Posterior cingulate gyrus (tissue), 11 donors: ENCODE data around the gene PIK3C3.
"Not testable (repeated sequence)": the region's sequence is repeated elsewhere in the genome, so short reads cannot be mapped to it uniquely, and the experiment has no call there.

Source experiments
- DNase-seq, 10 donors: peaks; one replicate each; pipeline versions ENCODE4 v3.0.0 to v3.0.0-alpha.2; 2020 to 2021; ENCODE audit warnings: mixed read lengths in 3 of 10
- intact Hi-C: fragments of 100-400 bp; cut with DNase I; formaldehyde crosslinking; loops from one replicate; pipeline ENCODE4 v1.15.1; 2023

Gene PIK3C3

DNA sequence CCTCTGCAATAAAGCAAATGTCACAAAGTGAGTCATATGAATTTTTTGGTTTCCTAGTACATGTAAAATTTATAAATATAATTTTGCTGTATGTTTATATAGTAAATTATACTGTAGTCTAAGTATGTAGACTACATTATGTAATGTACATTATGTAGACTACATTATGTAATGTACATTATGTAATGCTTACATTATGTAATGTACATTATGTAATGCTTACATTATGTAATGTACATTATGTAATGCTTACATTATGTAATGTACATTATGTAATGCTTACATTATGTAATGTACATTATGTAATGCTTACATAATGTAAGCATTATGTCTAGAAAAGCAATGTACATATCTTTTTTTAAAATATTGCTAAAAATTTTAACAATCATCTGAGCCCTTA lies 54.4 kb downstream of the PIK3C3 start:
- DNase-seq, intact Hi-C loops: not testable (repeated sequence)

DNA sequence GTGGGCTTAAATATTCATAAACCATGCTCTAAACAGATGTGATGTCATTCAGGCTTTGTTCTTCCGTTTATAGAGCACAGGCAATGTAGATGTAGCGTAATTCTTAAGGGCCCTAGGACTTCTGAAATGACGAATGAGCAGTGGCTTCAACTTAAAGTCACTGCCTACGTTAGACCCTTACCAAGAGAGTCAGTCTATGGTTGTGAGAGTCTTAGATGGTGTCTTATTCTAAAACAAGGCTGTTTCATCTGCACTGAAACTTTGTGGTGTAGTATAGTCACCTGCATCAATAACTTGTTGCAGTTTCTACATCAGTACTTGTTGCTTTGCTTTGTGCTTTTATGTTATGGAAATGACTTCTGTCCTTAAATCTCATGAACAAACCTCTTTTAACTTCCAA lies 56.0 kb downstream of the PIK3C3 start:
- DNase-seq: no peak
- intact Hi-C loops: no loop called here

DNA sequence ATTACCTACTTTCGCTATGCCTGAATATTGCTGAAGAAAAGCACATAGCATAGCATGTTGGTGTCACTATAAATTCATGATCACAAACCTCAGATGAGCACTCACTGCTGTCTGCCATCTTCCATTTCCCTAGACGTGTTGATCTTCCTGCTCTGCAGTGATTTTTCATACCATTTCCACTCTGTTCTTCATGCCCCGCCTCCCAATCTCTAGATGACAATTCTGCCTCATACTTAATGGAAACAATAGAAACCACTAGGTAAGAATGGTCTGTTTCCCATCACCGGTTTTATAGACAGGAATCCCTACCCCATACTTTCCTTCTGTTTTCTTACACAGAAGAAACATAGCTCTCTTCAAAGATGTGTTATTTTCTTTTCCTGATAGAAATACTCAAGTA lies 63.8 kb downstream of the PIK3C3 start:
- intact Hi-C loops: no loop called here
- DNase-seq: no peak

DNA sequence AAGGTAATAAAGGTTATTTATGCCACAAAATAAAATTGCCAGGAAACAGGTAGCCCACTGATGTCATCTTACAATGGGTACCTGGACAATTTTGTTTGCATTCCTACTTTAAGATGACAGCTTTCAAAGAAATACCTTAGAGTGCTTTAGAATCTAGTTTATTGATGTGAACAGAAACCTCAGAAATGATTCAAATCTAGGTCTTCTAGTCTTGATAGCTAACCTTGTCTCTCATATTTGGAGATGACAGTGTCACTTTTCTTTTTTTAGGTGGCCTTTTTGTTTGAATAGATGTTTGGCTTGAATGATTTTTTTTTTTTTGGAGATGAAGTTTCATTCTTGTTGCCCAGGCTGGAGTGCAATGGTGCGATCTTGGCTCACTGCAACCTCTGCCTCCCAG lies 69.1 kb downstream of the PIK3C3 start:
- DNase-seq: no peak
- intact Hi-C loops: no loop called here

GRCh38 chr18:42025491-42025890 lies 70.5 kb downstream of the PIK3C3 start:
- no peak for DNase-seq
- intact Hi-C loops: no loop called here

- no peak for DNase-seq
- intact Hi-C loops: no loop called here
These were observed 71.1 kb downstream of the PIK3C3 start for GRCh38 chr18:42025974-42026625.

- intact Hi-C loops: no loop called here
- DNase-seq: peak in 3 of 10 donors; percentile 17 to 26 (median 18)
These were observed 73.3 kb downstream of the PIK3C3 start for GRCh38 chr18:42028247-42028832.

DNA sequence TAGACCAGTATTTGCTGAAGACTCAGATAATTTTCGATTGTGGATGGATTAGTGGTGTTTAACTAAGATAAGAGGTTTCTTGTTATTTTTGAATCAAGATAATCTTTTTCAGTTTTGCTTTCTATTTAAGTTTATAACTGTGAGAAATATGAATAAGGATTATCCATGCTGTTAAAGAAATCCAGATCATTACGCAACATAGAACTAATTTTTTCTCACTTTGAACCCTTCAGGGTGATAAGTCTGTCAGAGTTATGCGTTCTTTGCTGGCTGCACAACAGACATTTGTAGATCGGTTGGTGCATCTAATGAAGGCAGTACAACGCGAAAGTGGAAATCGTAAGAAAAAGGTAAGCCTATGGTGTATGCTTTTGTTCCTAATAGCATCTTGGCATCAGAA lies 74.1 kb downstream of the PIK3C3 start:
- intact Hi-C loops: no loop called here
- DNase-seq: no peak

- intact Hi-C loops: no loop called here
- DNase-seq: no peak
These were observed 75.7 kb downstream of the PIK3C3 start for GRCh38 chr18:42030586-42031182.

- intact Hi-C loops: no loop called here
- DNase-seq: no peak
These were observed 77.4 kb downstream of the PIK3C3 start for GRCh38 chr18:42032447-42032846.

- DNase-seq: no peak
- intact Hi-C loops: no loop called here
These were observed 78.2 kb downstream of the PIK3C3 start for GRCh38 chr18:42033137-42033810.

DNA sequence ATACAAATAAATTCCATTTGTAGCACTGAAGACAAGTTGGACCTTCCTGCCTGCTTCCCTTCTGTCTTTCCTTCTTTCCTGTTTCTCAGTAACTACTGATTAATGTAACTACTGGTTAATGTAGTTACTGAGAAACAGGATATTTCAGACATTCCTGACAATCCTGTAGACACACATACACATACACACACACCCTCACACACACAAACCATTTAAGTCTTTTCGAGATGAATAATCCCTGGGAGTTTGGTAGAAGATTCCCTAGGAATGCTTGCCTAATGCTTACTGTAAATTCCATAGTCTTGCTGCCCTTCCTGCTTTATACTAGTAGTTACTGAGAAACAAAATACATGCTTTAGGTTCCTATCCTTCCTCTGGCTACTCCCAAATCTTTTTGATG lies 83.9 kb downstream of the PIK3C3 start:
- intact Hi-C loops: no loop called here
- DNase-seq: no peak

GRCh38 chr18:42039396-42039795 lies 84.4 kb downstream of the PIK3C3 start:
- intact Hi-C loops: no loop called here
- no peak for DNase-seq

DNA sequence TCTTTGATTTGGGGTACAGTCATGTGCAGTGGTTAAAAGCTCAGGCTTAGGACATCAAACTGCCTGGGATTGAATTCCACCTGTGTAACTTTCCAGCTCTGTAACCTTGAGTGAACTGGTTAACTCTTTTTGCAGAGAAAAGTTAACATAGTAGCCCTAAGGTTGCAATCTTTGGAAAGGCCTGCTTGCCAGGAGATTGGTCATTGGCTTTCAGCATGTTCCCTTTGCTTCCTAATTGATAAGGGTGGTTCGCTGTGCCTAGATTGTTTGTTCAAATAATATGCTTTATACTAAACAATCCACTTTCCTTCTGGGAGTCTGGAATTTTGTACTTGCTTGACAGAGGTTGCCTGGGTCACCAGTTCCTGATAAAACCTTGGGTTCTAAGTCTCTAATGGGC lies 86.8 kb downstream of the PIK3C3 start:
- intact Hi-C loops: no loop called here
- DNase-seq: no peak

DNA sequence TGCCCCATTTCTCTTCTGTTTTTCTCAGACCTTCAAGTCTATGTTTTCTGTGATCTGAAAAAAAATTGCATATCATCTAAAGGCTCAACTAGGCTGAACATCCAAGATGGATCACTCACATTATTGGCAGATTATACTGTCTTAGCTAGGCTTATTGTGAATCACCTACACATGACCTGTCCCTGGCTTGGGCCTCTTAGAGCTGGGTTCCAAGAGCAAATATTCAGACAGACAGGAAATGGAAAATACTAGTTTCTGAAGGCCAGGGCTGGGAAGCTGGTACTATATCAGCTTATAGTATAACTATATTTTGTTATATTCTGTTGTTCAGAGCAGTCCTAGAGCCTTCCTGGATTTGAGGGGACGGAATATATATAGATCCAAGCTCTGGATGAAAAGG lies 90.3 kb downstream of the PIK3C3 start:
- DNase-seq: no peak
- intact Hi-C loops: no loop called here

- no peak for DNase-seq
- intact Hi-C loops: no loop called here
These were observed 92.7 kb downstream of the PIK3C3 start for GRCh38 chr18:42047721-42048120.

GRCh38 chr18:42048158-42048557 lies 93.1 kb downstream of the PIK3C3 start:
- intact Hi-C loops: no loop called here
- DNase-seq: no peak

DNA sequence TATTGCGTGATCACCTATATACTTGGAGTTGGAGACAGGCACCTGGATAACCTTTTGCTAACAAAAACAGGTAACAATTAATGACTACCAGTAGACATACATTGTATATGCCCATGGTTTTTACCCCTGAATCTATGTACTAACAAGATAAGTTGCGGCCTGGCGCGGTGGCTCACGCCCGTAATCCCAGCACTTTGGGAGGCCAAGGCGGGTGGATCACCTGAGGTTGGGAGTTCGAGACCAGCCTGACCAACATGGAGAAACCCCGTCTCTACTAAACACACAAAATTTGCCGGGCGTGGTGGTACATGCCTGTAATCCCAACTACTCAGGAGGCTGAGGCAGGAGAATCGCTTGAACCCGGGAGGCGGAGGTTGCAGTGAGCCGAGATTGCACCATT lies 94.5 kb downstream of the PIK3C3 start:
- peak in 1 of 10 donors; percentile 70 for DNase-seq
- intact Hi-C loops: not testable (repeated sequence)

- intact Hi-C loops: loop anchor here (10.0 kb wide), 1 partner anchor 1513 kb away; no protein-coding TSS in a partner anchor
These were observed 96.4 kb downstream of the PIK3C3 start for GRCh38 chr18:42051411-42051810.

DNA sequence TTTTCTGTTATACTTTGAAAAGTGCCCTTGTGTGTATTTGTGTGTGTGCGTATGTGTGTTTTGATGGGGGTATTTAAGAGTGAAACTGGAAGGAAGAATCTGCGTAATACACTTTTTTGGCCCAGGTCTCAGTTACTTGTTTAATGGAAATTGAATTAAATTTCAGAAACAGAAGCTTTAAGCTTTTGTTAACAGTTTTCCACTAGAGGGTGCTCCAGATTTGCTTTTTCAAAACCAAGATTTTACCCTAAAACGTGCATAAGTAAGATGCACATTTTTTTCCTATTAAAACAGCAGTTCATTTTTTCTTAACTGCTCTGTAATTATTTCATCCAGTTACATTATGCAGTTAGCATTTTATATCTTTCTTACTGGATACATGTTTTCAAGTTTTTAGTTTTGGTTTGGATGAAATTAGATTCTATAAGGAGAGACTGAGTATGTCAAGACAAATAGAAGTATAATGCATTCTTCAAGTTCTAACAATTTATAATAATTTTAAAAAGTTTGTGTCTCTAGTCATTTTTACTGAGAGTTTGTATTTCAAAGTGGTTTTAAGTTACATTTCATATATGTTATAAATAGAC lies 97.2 kb downstream of the PIK3C3 start:
- intact Hi-C loops: loop anchor here (10.0 kb wide), 1 partner anchor 1513 kb away; no protein-coding TSS in a partner anchor
- no peak for DNase-seq

More at GRCh38 chr18:42051411-42051810, 96.4 kb downstream of the PIK3C3 start:
- no peak for DNase-seq

DNA sequence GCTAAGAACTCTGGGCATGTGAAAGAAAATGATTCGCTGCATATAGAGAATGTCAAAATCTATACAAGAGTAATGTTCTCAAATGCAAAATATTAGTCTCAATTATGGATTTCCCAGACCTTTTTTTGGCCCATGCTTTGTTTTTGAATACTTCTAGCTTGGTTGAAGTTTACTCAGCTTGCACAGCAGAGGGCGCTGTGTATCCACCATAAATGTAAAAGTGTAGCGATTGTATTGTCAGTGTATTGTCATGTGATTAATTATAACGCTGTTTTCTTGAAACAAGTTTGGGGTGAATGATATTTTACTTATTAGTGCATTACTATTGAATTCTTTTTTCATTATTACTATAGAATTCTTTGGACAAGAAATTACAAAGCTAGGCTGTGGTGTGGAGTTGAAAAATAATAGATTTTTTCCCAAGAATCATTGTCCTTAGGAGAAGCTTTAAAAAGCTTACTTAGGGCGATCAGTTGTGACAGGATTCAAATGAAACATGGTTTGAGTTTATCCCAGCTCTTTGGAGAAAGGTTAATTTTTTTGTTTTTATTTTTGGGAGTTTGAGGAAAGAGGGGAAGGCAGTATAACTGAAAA lies 98.3 kb downstream of the PIK3C3 start:
- DNase-seq: peak in 7 of 10 donors; percentile 22 to 87 (median 54)

More for the DNA sequence above, 98.3 kb downstream of the PIK3C3 start:
- intact Hi-C loops: loop anchor here (1.0 to 10.0 kb wide), 2 partner anchors 61 to 1512 kb away; no protein-coding TSS in a partner anchor
